ENCODE measurements around the gene PREB.

PREB gene

DNA sequence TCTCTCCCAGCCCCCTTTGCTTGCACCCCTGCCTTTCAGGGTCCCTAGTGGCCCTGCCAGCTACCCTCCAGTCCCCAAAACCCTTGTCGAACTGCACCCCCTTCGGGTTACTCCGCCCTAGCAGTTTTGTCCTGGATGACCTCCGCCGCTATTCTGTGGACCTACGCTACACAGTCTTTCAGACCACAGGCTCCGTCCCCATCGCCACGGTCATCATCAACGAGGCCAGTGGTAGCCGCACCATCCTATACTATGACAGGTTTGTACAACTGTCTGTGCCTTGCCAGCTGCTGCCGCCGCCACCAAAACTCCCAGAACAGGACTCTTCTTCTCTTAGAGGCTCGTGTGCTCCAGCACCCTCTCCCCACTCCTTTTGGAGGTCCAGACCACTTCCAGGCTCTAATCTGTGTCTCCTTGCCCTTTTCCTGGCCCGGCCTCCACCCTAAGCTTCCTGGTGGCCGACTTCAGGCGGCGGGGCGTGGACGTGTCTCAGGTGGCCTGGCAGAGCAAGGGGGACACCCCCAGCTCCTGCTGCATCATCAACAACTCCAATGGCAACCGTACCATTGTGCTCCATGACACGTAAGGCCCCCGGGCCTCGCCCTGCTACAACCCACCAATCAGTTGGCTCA lies 40.0 kb downstream of the PREB start:
- DNase-seq (ENCODE audit: low spot score): no peak
- no peaks in the 10 kb centered on the region for H3K27me3 ChIP-seq (ENCODE audit: insufficient read depth, poor library complexity, severe bottlenecking)
- H3K4me1 ChIP-seq (ENCODE audit: insufficient read depth, poor library complexity, severe bottlenecking): no peaks in the 10 kb centered on the region
- no peak overlapping the region for H3K4me3 ChIP-seq (ENCODE audit: severe bottlenecking)
- H3K27ac ChIP-seq (ENCODE audit: poor library complexity, severe bottlenecking): no peak overlapping the region
- ATAC-seq (ENCODE audit: low read depth): no peak
- TF ChIP-seq, protein P1, sequence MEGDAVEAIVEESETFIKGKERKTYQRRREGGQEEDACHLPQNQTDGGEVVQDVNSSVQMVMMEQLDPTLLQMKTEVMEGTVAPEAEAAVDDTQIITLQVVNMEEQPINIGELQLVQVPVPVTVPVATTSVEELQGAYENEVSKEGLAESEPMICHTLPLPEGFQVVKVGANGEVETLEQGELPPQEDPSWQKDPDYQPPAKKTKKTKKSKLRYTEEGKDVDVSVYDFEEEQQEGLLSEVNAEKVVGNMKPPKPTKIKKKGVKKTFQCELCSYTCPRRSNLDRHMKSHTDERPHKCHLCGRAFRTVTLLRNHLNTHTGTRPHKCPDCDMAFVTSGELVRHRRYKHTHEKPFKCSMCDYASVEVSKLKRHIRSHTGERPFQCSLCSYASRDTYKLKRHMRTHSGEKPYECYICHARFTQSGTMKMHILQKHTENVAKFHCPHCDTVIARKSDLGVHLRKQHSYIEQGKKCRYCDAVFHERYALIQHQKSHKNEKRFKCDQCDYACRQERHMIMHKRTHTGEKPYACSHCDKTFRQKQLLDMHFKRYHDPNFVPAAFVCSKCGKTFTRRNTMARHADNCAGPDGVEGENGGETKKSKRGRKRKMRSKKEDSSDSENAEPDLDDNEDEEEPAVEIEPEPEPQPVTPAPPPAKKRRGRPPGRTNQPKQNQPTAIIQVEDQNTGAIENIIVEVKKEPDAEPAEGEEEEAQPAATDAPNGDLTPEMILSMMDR (IDR thresholded peaks at IDR 0.05; ENCODE audit: poor library complexity, severe bottlenecking): no peak
- no peaks in the 10 kb centered on the region for H3K36me3 ChIP-seq (ENCODE audit: low read depth)
- no peaks in the 10 kb centered on the region for H3K9me3 ChIP-seq (ENCODE audit: severe bottlenecking)

DNA sequence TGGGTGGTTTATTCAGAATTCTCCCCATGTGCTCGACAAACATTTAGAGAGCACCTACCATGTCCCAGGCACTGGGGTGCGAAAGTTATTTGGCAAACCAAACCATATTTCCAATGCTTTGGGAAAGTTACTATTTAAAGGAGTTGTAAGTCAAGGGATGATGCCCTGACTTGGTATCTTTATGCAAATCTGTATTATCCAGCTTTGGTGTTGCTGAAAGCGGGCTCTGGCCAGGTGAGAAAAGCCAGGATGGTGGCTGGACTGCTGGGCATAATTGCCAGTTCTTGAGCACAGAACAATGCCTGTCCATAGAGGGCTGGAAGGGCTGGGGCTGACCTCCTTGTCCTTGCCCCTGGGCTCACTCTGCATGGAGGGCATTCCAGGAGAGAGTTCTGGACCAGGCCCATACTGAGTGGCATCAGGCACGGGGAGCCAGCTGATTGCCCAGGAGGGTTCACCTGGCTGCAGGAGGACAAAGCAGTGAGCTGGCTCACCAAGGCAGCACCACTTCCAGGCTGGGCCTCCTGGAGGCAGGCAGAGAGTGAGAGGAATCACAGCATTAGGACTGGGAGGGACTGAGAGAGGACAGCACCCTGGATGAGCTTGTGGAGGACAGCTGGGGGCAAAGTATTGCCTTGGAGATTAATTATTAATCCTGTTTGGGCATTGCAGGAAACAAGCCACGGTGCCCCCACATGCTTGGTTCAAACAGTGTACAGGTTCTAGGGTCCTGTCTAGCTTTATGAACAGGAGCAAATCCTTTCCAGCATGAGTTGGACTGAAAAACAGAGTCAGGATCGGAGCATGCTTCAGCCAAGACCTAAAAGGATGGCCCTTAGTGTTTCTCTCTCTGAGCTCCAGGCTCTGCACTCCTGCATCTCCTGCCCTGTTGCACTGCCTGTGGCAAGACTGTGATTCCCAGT lies 40.7 kb downstream of the PREB start:
- no peaks in the 10 kb centered on the region for H3K4me1 ChIP-seq (ENCODE audit: insufficient read depth, poor library complexity, severe bottlenecking)
- no peak overlapping the region for H3K27ac ChIP-seq (ENCODE audit: poor library complexity, severe bottlenecking)
- H3K36me3 ChIP-seq (ENCODE audit: low read depth): no peaks in the 10 kb centered on the region
- no peak for ATAC-seq (ENCODE audit: low read depth)
- no peaks in the 10 kb centered on the region for H3K9me3 ChIP-seq (ENCODE audit: severe bottlenecking)
- TF ChIP-seq, protein P1 (IDR thresholded peaks at IDR 0.05; ENCODE audit: poor library complexity, severe bottlenecking): no peak
- no peak overlapping the region for H3K4me3 ChIP-seq (ENCODE audit: severe bottlenecking)
- H3K27me3 ChIP-seq (ENCODE audit: insufficient read depth, poor library complexity, severe bottlenecking): no peaks in the 10 kb centered on the region
- DNase-seq (ENCODE audit: low spot score): no peak

DNA sequence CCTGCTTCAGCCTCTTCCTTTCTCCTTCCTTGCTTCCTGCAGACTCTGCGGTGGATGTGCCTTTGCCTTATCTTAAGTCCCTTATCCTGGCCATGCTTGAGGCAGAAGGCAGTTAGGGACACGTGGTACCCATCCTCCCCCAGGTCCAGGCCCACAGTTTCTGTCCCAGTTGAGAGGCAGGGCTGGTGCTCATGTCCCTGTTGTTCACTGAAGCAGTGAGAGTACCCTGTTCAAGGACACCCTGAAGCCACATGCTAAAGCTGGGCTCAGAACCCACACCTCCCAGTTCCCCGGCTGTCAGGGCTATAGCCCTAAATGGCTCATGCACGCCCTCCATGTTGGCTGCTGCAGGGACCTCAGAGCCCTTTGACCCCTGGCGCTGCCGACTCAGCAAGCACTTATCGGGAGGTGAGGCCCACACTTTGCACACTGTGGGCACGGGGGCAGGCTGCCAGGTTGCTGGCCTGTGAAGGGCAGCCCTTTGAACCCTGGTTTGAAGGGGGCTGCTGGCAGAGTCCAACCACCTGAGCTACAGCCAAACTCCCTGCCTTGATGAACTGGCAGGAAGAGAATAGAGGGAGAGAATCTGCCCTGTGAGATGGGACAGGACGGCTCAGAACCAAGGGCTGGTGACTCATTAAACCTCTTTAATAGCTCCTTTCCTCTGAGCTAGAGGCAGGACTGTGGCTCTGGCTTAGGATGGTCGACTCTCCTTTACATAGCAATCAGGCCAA lies 41.6 kb downstream of the PREB start:
- ATAC-seq (ENCODE audit: low read depth) (no peak), DNase-seq (ENCODE audit: low spot score) (no peak)
- H3K4me3 ChIP-seq (ENCODE audit: severe bottlenecking): no peak overlapping the region
- TF ChIP-seq, protein P1 (IDR thresholded peaks at IDR 0.05; ENCODE audit: poor library complexity, severe bottlenecking): no peak
- H3K27me3 ChIP-seq (ENCODE audit: insufficient read depth, poor library complexity, severe bottlenecking): no peaks in the 10 kb centered on the region
- H3K36me3 ChIP-seq (ENCODE audit: low read depth): no peaks in the 10 kb centered on the region
- no peak overlapping the region for H3K27ac ChIP-seq (ENCODE audit: poor library complexity, severe bottlenecking)
- H3K4me1 ChIP-seq (ENCODE audit: insufficient read depth, poor library complexity, severe bottlenecking): no peaks in the 10 kb centered on the region
- H3K9me3 ChIP-seq (ENCODE audit: severe bottlenecking): no peaks in the 10 kb centered on the region

DNA sequence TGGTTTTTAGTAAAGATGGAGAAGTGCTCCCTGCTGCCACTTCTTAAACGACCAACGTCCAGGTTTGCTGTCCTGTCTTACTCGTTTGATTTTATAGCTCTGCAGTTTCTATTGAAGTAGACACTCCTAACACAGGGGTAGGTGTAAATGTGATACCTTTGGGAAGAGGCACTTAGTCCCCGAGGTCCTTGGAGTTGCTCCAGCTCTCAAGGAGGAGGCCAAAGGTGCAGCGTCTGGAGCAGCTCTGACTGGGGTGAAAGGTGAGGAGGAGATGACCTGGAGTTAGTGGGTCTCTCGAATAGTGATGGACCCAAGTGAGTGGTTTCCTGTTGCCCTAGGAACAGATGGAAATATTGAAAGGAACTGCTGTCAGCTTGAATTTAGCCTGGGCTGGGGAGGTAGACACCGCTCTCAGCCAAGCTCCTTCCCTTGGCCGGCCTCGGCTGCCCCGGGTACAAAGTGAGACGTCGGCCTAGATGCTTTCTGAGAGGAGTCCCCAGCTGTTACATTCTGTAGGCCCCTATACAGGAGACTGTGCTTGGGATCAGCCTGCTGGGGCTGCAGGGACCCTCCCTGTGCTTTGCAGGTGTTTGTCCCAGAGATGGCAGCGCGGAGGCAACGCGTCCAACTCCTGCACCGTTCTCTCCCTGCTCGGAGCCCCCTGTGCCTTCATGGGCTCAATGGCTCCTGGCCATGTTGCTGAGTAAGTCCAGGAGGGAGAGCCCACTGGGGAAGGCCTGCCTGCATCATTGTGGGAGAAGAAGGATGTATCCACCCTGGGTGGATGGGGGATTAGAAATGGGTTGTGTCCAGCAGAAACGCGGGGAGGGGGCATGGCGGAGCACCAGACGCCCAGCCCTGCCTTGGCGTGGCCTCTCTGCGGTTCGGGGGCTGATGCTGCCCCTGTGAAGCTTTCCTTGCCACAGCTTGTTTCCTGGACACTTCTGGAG lies 42.4 kb downstream of the PREB start:
- TF ChIP-seq, protein P1 (IDR thresholded peaks at IDR 0.05; ENCODE audit: poor library complexity, severe bottlenecking): no peak
- DNase-seq (ENCODE audit: low spot score): no peak
- H3K27me3 ChIP-seq (ENCODE audit: insufficient read depth, poor library complexity, severe bottlenecking): no peaks in the 10 kb centered on the region
- H3K27ac ChIP-seq (ENCODE audit: poor library complexity, severe bottlenecking): no peak overlapping the region
- H3K4me1 ChIP-seq (ENCODE audit: insufficient read depth, poor library complexity, severe bottlenecking): no peaks in the 10 kb centered on the region
- H3K9me3 ChIP-seq (ENCODE audit: severe bottlenecking): no peaks in the 10 kb centered on the region
- ATAC-seq (ENCODE audit: low read depth): no peak
- H3K4me3 ChIP-seq (ENCODE audit: severe bottlenecking): no peak overlapping the region
- H3K36me3 ChIP-seq (ENCODE audit: low read depth): no peaks in the 10 kb centered on the region

All from RWPE2 (cell line).